K562 (cell line): ENCODE data around the gene NR2F2. TPM values are rescaled to one million over a fixed set of nuclear protein-coding genes. Genes with fewer than 3 reads are reported as not detected.

ENCODE experiments used
- ATAC-seq: fragments of 200-7000 bp; cut with Tn5 transposase; 3 replicates; pipeline ENCODE4 v1.9.1; 2020; ENCODE audit warnings: moderate library complexity
- BruUV-seq: library from RNA; stranded (reverse); fragments of 400-500 nt; replicated peaks from 2 replicates; lab custom pipeline; 2021; lab: Mats Ljungman, UMichigan
- CTCF ChIA-PET: fragments of 300-600 bp; formaldehyde crosslinking; extraction: SDS; loops from one replicate; lab custom pipeline; 2021; ENCODE audit warnings: low intra/inter-chr PET ratio; lab: Yijun Ruan, JAX
- POLR2A ChIA-PET: fragments of 300-600, 350-650 bp; sonication (Branson Sonifier 250); formaldehyde crosslinking; extraction: SDS; loops from one replicate; lab custom pipeline; 2021; ENCODE audit warnings: antibody characterized with exemption, inconsistent platforms; lab: Yijun Ruan, JAX
- DNase-seq, 4 experiments: peaks; one replicate each; pipeline versions ENCODE4 v3.0.0 to v3.0.0-alpha.2; 2011 to 2018; ENCODE audit warnings: low spot score in 3 of 4, mixed read lengths in 3 of 4; ENCODE audit errors: extremely low read depth in 1 of 4
- FAIRE-seq: peaks from 2 replicates; lab custom pipeline; 2011; peaks lifted over from hg19 to GRCh38; lab: Jason Lieb, UNC
- H2AFZ ChIP-seq: 2 replicates; pipeline ENCODE4 v1.6.0; 2011; ENCODE audit warnings: low read depth, low read length, control low read depth, inconsistent platforms
- H3K27ac ChIP-seq: fragments of 200-600 bp; 3 replicates; pipeline ENCODE4 v1.8.0; 2011; ENCODE audit warnings: low read depth, mild to moderate bottlenecking, control low read depth, inconsistent platforms, low read length, moderate library complexity, mixed read lengths; ENCODE audit errors: extremely low read depth
- H3K27me3 ChIP-seq, 2 experiments: fragments of 300-600 bp in 1 of 2; 2 replicates in 1 of 2; 3 replicates in 1 of 2; pipeline versions ENCODE4 v1.6.0 to v1.8.0; 2011; ENCODE audit warnings: inconsistent platforms in 2 of 2, low read length in 2 of 2, mild to moderate bottlenecking in 1 of 2, mixed read lengths in 1 of 2, moderate library complexity in 1 of 2; ENCODE audit not compliant: control insufficient read depth in 2 of 2, insufficient read depth in 2 of 2
- H3K36me3 ChIP-seq: fragments of 300-600 bp; 3 replicates; pipeline ENCODE4 v1.8.0; 2011; ENCODE audit warnings: mild to moderate bottlenecking, low read length, inconsistent platforms; ENCODE audit not compliant: control insufficient read depth, insufficient read depth
- H3K4me1 ChIP-seq, 2 experiments: fragments of 200-600 bp in 1 of 2; replicated peaks in 1 of 2; 2 replicates in 1 of 2; 3 replicates in 1 of 2; pipeline versions ENCODE4 v1.5.1 to v1.8.0; 2011; ENCODE audit warnings: inconsistent platforms in 2 of 2, low read length in 2 of 2, mild to moderate bottlenecking in 1 of 2, mixed read lengths in 1 of 2, moderate library complexity in 1 of 2; ENCODE audit not compliant: control insufficient read depth in 2 of 2, insufficient read depth in 2 of 2
- H3K4me2 ChIP-seq: 2 replicates; pipeline ENCODE4 v1.6.1; 2011; ENCODE audit warnings: low read length, control low read depth, inconsistent platforms, mixed read lengths; ENCODE audit not compliant: insufficient read depth
- H3K4me3 ChIP-seq: fragments of 200-600 bp; sonication (generic), shearing (Covaris generic); 2 replicates; pipeline ENCODE4 v1.5.1; 2016; ENCODE audit warnings: control low read depth, inconsistent platforms
- H3K79me2 ChIP-seq: fragments of 200-600 bp; 3 replicates; pipeline ENCODE4 v1.8.0; 2011; ENCODE audit warnings: low read length, inconsistent platforms; ENCODE audit not compliant: control insufficient read depth, insufficient read depth
- H3K9ac ChIP-seq, 2 experiments: 2 replicates each; pipeline versions ENCODE4 v1.6.0 to v1.6.1; 2011; ENCODE audit warnings: low read depth in 2 of 2, low read length in 2 of 2, control low read depth in 1 of 2, inconsistent platforms in 1 of 2, mild to moderate bottlenecking in 1 of 2, mixed read lengths in 1 of 2; ENCODE audit not compliant: insufficient read depth in 1 of 2
- H3K9me1 ChIP-seq: one replicate; pipeline ENCODE4 v1.6.0; 2011; ENCODE audit warnings: inconsistent platforms, mild to moderate bottlenecking, low read length, moderate library complexity; ENCODE audit not compliant: control insufficient read depth, insufficient read depth
- H3K9me3 ChIP-seq: replicated peaks from 2 replicates; pipeline ENCODE4 v1.5.1; 2011; ENCODE audit warnings: low read depth, low read length, inconsistent platforms; ENCODE audit not compliant: control insufficient read depth, insufficient read depth
- H4K20me1 ChIP-seq: replicated peaks from 2 replicates; pipeline ENCODE4 v1.6.1; 2011; ENCODE audit warnings: low read length, inconsistent platforms, mixed read lengths; ENCODE audit not compliant: control insufficient read depth, insufficient read depth
- ATF7 ChIP-seq: fragments of 450-650 bp; IDR thresholded peaks from 2 replicates; pipeline ENCODE4 v1.7.1; 2014; ENCODE audit warnings: mild to moderate bottlenecking, moderate library complexity
- C11orf30 ChIP-seq: fragments of 450-650 bp; IDR thresholded peaks from 2 replicates; pipeline ENCODE4 v1.6.1; 2016; ENCODE audit warnings: low read depth, mild to moderate bottlenecking
- DACH1 ChIP-seq: fragments of 450-650 bp; IDR thresholded peaks from 2 replicates; pipeline ENCODE4 v1.6.1; 2018; ENCODE audit not compliant: partially characterized antibody
- HNRNPH1 ChIP-seq: fragments of 200-400 bp; formaldehyde crosslinking; optimal IDR thresholded peaks from 2 replicates; pipeline ENCODE3; 2017; ENCODE audit warnings: low read depth, mild to moderate bottlenecking, low read length, moderate library complexity
- MED1 ChIP-seq: sonication (generic); formaldehyde crosslinking; IDR thresholded peaks from 2 replicates; pipeline ENCODE4 v1.8.1; 2023; ENCODE audit warnings: missing genetic modification reagents, borderline replicate concordance
- NKRF ChIP-seq: fragments of 450-650 bp; IDR thresholded peaks from 2 replicates; pipeline ENCODE4 v1.6.1; 2016; ENCODE audit warnings: borderline replicate concordance
- POLR2G ChIP-seq: fragments of 200-400 bp; formaldehyde crosslinking; IDR thresholded peaks from 2 replicates; pipeline ENCODE4 v1.6.1; 2017; ENCODE audit warnings: low read depth, mild to moderate bottlenecking, antibody characterized with exemption, low read length, moderate library complexity
- PURB ChIP-seq: sonication (generic); formaldehyde crosslinking; IDR thresholded peaks from 2 replicates; pipeline ENCODE4 v1.9.0; 2021; ENCODE audit warnings: low read depth, mild to moderate bottlenecking, missing genetic modification reagents
- RBM34 ChIP-seq: fragments of 200-400 bp; formaldehyde crosslinking; IDR thresholded peaks from 2 replicates; pipeline ENCODE4 v1.6.1; 2018; ENCODE audit warnings: low read length, borderline replicate concordance; ENCODE audit not compliant: insufficient read depth
- STAT5B ChIP-seq: fragments of 250-450 bp; sonication (Bioruptor Pico); IDR thresholded peaks from 2 replicates; pipeline ENCODE4 v1.8.0; 2021; ENCODE audit warnings: mild to moderate bottlenecking, inconsistent platforms
- ZC3H4 ChIP-seq: sonication (generic); formaldehyde crosslinking; IDR thresholded peaks from 2 replicates; pipeline ENCODE4 v1.9.0; 2021; ENCODE audit warnings: missing genetic modification reagents, borderline replicate concordance
- ZNF232 ChIP-seq: sonication (generic); formaldehyde crosslinking; IDR thresholded peaks from 2 replicates; pipeline ENCODE4 v1.8.0; 2022; ENCODE audit warnings: mild to moderate bottlenecking, missing genetic modification reagents
- ZNF41 ChIP-seq: fragments of 250-450 bp; sonication (Bioruptor Pico); conservative IDR thresholded peaks from 2 replicates; pipeline ENCODE4 v1.4.0; 2020; ENCODE audit warnings: mild to moderate bottlenecking
- WGBS: fragments of 100-300 bp; shearing (Covaris generic); methylation state at CpG from one replicate; pipeline ENCODE4 v1.1.6; 2016; ENCODE audit warnings: low coverage, mixed read lengths; ENCODE audit not compliant: insufficient coverage; ENCODE audit errors: missing lambda C conversion rate; 5-methylcytosine and 5-hydroxymethylcytosine counted together
- in situ Hi-C: fragments of 300-500 bp; cut with MboI; formaldehyde crosslinking; loops from 4 replicates; pipeline ENCODE4 v1.15.0; 2018; ENCODE audit warnings: inconsistent platforms, mixed read lengths
- intact Hi-C: fragments of 100-400 bp; cut with micrococcal nuclease; formaldehyde crosslinking; loops from 2 replicates; pipeline ENCODE4 v1.14.2; 2022
- polyA plus RNA-seq, 8 experiments: library from polyadenylated mRNA; depleted of rRNA in 4 of 8; stranded (reverse) in 5 of 8; unstranded in 3 of 8; fragments of >200 nt; fragmentation: Nextera tagmentation in 2 of 8; fragmentation: Illumina TruSeq in 1 of 8; extraction: Ambion mirVana in 2 of 8; extraction: Trizol in 1 of 8; gene quantifications; 2 replicates each; pipeline versions ENCODE4 v1.2.1 to v1.2.3, GENCODE V29; 2011 to 2014; ENCODE audit warnings: inconsistent platforms in 1 of 8, missing spikeins in 1 of 8
- total RNA-seq, 7 experiments: library from RNA; depleted of rRNA in 6 of 7; stranded (reverse); fragments of >200 nt in 6 of 7; fragmentation: Illumina TruSeq in 2 of 7; extraction: Trizol in 2 of 7; gene quantifications; 2 replicates each; pipeline versions ENCODE4 v1.2.1 to v1.2.3, GENCODE V29; 2011 to 2021; ENCODE audit warnings: low replicate concordance in 1 of 7
- TF ChIP-seq, protein P1 (sequence below): fragments of 450-650 bp; IDR thresholded peaks from 2 replicates; pipeline ENCODE4 v1.7.0; 2016; ENCODE audit warnings: borderline replicate concordance
- TF ChIP-seq, protein P2 (sequence below): sonication (generic); formaldehyde crosslinking; IDR thresholded peaks from 2 replicates; pipeline ENCODE4 v1.8.0; 2022; ENCODE audit warnings: mild to moderate bottlenecking, missing genetic modification reagents

Gene NR2F2
- total and polyA plus RNA-seq, 9 of the 15 experiments (the other 6 are each of a cell fraction or from before 2014, with no cell fraction given): 6.0 to 51.8 (median 11.1) TPM

DNA sequence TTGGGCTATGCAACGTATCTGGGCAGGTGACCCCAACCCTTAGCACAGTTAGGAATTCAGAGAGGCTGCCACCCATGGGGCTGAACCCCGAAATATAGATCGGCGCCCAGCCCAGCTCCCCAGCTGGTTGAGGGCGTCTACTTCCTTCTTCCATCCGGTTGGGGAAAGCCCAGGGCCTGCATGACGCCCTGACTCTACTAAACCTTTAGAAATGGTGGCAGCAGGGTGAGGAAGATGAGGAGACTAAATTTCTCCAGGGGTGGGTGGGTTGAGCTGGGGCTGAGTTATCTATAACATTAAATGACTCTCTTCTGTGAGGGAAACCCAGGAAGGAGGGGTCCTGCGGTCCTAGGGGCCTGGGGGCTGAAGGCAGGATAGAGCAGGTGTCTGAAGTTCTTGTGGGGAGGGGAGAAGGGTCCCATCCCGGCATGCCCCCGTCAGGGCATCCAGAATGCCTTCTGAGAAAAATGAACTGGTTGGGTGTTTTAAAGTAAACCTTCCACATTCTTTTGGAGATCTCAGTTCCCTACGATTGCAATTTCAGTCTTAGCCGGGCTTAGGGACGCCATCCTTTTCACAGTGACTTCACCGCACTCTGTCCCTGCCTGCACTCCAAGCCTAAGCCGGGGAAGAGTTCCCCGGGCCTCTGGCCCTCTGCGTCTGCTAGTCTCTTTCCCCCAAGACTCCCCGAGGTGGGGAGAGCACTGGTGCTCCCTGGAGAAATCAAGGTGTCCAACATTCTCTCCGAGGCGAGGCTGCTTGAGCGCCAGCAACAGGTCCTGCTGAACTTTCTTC, 28.5 kb downstream of the NR2F2 start:
- Histone ChIP-seq H4K20me1 (no peaks in the 10 kb centered on the region), H3K79me2 (no peaks in the 10 kb centered on the region), H3K27me3 (no peaks in the 10 kb centered on the region), H3K4me1 (peaks cover 15 to 42% of the 10 kb centered on the region in 2 experiments), H3K36me3 (no peaks in the 10 kb centered on the region), H3K4me2 (no peak overlapping the region), H3K9me1 (peaks cover 3% of the 10 kb centered on the region), H3K27ac (no peak overlapping the region), H3K4me3 (no peak overlapping the region), H3K9ac (0 out of 4 replicates have a peak overlapping the region, but pooled peaks of 1 of the 2 experiments have one; percentile 41), H3K9me3 (no peaks in the 10 kb centered on the region), H2AFZ (no peak overlapping the region)
- in situ Hi-C loops: loop anchor here (10.0 kb wide), 1 partner anchor 226 kb away; no protein-coding TSS in a partner anchor
- ChIA-PET CTCF (no interaction called here), POLR2A (interaction anchor here (0.6 to 1.9 kb wide), 2 partner anchors 24 to 34 kb away, joined by 3 to 5 read pairs; no protein-coding TSS in a partner anchor)
- 84% methylated on average over 14 of the region's 21 CpGs for WGBS
- no peak for FAIRE-seq
- no peak for DNase-seq
- no peak for ATAC-seq
- intact Hi-C loops: loop anchor here (5.0 kb wide), 1 partner anchor 103 kb away; no protein-coding TSS in a partner anchor
- BruUV-seq: no TSS peak
- TF ChIP-seq MED1 (CRISPR knock-in tag) (no peak), ZNF41 (CRISPR knock-in tag) (no peak), NKRF (no peak), ZNF232 (CRISPR knock-in tag) (no peak), DACH1 (no peak), HNRNPH1 (no peak), POLR2G (no peak), ZC3H4 (CRISPR knock-in tag) (no peak), STAT5B (no peak), C11orf30 (no peak), RBM34 (no peak), PURB (CRISPR knock-in tag) (no peak), ATF7 (no peak)
- TF ChIP-seq, protein P1, sequence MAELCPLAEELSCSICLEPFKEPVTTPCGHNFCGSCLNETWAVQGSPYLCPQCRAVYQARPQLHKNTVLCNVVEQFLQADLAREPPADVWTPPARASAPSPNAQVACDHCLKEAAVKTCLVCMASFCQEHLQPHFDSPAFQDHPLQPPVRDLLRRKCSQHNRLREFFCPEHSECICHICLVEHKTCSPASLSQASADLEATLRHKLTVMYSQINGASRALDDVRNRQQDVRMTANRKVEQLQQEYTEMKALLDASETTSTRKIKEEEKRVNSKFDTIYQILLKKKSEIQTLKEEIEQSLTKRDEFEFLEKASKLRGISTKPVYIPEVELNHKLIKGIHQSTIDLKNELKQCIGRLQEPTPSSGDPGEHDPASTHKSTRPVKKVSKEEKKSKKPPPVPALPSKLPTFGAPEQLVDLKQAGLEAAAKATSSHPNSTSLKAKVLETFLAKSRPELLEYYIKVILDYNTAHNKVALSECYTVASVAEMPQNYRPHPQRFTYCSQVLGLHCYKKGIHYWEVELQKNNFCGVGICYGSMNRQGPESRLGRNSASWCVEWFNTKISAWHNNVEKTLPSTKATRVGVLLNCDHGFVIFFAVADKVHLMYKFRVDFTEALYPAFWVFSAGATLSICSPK: no peak
- TF ChIP-seq, protein P2, sequence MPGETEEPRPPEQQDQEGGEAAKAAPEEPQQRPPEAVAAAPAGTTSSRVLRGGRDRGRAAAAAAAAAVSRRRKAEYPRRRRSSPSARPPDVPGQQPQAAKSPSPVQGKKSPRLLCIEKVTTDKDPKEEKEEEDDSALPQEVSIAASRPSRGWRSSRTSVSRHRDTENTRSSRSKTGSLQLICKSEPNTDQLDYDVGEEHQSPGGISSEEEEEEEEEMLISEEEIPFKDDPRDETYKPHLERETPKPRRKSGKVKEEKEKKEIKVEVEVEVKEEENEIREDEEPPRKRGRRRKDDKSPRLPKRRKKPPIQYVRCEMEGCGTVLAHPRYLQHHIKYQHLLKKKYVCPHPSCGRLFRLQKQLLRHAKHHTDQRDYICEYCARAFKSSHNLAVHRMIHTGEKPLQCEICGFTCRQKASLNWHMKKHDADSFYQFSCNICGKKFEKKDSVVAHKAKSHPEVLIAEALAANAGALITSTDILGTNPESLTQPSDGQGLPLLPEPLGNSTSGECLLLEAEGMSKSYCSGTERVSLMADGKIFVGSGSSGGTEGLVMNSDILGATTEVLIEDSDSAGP: no peak
